Breast epithelium (tissue), 3 donors: ENCODE results near the gene NEU3.

Source experiments
- CTCF ChIP-seq, 3 donors: fragments of 450-650 bp; IDR thresholded peaks; one replicate each; pipeline ENCODE4 v1.5.1; 2016 to 2017; ENCODE audit warnings: antibody characterized with exemption in 3 of 3, mild to moderate bottlenecking in 3 of 3, moderate library complexity in 3 of 3
- POLR2AphosphoS5 ChIP-seq, 3 donors: sonication (generic); formaldehyde crosslinking; IDR thresholded peaks; one replicate each; pipeline ENCODE4 v1.6.1; 2017; ENCODE audit warnings: antibody characterized with exemption in 3 of 3

- TF ChIP-seq CTCF (IDR thresholded peaks at IDR 0.05) (no peak), POLR2AphosphoS5 (IDR thresholded peaks at IDR 0.05) (no peak)
These were observed 66.8 kb downstream of the NEU3 start for GRCh38 chr11:75055511-75055910.
